GM18868 (cell line): Measurements from ENCODE around the gene SLC25A23.
"Not testable (repeated sequence)": the region's sequence is repeated elsewhere in the genome, so short reads cannot be mapped to it uniquely, and the experiment has no call there.

Source experiments
- ATAC-seq: cut with Tn5 transposase; IDR thresholded peaks from one replicate; pipeline ENCODE4 v1.9.1; 2021; ENCODE audit warnings: mild to moderate bottlenecking, moderate library complexity; ENCODE audit not compliant: unreplicated experiment

The SLC25A23 gene

GRCh38 chr19:6406401-6406800 is 53.2 kb downstream of the SLC25A23 start:
- no peak for ATAC-seq

DNA sequence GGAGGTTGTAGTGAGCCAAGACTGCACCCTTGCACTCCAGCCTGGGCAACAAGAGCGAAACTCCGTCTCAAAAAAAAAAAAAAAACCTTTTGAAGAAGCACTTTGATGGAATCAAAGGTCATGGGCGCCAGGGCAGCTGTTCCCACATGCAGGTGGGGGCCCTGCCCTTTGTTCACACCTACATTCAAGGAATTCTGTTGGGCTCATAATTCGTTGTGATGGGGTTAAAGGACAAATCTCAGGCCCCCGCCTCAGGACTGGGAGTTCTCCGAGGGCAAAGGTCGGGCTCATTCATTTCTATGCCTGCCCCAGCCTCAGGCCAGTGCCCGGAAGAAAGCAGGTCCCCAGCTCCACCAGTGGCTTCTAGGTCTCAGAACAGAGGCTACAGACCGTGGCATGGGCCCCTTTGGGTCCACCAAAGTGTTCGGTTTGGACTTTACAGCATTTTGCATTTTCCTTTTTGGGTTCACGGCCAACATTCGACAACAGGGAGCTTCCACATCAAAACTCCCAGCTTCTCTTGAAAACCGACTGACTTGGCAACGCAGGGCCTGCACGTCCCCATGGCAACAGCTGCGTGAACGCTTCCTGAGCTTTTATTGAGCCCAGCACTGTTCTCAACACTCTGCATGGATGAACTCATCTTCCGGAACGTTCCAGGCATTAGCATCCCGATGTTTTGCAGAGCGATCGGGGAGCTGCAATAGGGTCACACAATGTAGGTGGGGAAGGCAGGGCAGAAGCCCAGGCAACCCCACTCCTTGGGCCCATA is 56.6 kb downstream of the SLC25A23 start:
- ATAC-seq: no peak

DNA sequence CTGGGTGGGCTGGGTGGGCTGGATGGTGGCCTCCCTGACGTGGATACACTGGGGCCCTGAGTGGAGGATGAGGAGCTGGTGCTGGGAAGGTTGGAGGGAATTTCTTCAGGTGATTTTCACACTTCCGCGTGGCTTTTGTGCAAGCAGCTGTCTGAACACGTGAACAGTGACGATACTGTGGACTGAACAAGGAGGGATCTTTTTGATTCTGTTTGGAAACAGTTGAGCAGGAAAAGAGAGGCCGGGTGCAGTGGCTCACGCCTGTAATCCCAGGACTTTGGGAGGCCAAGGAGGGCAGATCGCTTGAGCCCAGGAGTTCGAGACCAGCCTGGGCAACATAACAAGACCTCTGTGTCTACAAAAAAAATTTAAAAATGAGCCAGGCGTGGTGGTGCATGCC is 57.5 kb downstream of the SLC25A23 start:
- ATAC-seq: no peak

DNA sequence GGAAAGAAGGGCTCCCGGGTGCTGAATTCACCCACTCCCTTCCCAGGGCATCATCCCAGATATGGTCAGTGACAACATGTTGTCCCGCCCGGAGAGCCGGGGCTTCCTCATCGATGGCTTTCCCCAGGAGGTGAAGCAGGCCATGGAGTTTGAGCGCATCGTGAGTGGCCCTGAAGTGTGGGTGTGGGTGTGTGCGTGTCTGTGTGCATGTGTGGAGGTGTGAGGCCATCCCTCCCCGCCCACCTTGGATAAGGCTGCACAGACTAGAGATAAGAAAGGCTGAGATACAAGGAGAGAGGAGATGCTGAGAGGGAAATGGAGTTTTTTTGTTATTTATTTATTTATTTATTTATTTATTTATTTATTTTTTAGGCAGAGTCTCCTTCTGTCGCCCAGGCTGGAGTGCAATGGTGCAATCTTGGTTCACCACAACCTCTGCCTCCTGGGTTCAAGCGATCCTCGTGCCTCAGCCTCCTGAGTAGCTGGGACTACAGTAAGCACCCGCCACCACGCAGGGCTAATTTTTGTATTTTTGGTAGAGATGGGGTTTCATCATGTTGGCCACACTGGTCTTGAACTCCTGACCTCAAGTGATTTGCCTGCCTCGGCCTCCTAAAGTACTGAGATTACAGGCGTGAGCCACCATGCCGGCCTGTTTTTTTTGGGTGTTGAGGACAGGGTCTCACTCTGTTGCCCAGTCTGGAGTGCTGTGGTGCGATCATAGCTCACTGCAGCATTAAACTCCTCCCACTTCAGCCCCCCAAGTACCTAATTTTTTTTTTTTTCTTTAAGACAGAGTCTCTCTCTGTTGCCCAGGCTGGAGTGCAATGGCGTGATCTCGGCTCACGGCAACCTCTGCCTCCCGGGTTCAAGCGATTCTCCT is 59.3 kb downstream of the SLC25A23 start:
- ATAC-seq: not testable (repeated sequence)

DNA sequence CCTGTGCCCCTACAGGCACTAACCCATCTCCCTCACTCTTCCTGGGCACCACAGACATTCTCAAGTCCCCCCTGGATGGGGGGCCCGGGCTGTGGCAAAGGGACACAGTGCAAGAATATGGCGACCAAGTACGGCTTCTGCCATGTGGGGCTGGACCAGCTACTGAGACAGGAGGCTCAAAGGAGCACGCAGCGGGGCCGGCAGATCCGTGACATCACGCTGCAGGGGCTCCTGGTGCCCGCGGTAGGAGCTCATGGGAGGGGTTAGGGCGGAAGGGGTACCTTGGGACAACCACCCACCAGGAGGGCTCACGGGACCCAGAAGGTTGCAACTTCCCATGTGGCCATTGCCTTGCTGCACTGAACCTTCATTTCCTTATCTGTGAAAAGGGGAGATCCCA is 63.3 kb downstream of the SLC25A23 start:
- no peak for ATAC-seq

DNA sequence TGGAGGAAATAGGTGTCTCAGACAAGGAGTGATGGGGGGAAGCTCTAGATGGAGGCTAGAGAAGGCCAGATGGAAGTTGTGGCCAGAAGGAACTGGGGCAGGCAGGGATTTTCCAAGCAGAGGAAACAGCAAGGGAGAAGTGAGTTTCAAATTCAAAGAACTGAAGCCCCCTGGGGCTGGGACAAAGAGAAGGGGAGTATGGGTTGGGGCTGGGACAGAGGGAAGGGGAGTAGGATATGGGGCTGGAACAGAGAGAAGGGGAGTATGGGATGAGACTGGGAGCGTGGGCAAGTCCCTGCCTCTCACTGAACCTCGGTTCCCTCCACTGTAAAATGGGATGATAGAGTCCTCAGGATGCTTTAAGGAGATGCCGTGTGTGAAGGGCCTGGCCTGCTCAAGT is 64.8 kb downstream of the SLC25A23 start:
- no peak for ATAC-seq

GRCh38 chr19:6393983-6394412 is 65.6 kb downstream of the SLC25A23 start:
- no peak for ATAC-seq

- ATAC-seq: peak; percentile 80
Observed at GRCh38 chr19:6393074-6393982, 66.3 kb downstream of the SLC25A23 start, which contains the start of gene GTF2F1. Gene GTF2F1, minus strand, starts transcription at chr19:6393164. Its CDS starts 169 bp downstream, at chr19:6392995.

- ATAC-seq: no peak
Observed at GRCh38 chr19:6392221-6393073, 67.1 kb downstream of the SLC25A23 start.
